Immature natural killer cell (primary cell): Measurements from ENCODE around the gene PARVA. TPM values are rescaled to one million over a fixed set of nuclear protein-coding genes. Genes with fewer than 3 reads are reported as not detected.

ENCODE experiments used
- DNase-seq, 3 donors: peaks; one replicate each; pipeline ENCODE4 v3.0.0; 2022; ENCODE audit warnings: mixed read lengths in 1 of 3
- H3K27ac Mint-ChIP-seq, 6 donors: one replicate each; pipeline ENCODE4 v1.8.0; 2020; ENCODE audit warnings: mixed read lengths in 6 of 6, mild to moderate bottlenecking in 5 of 6, inconsistent platforms in 4 of 6, moderate library complexity in 3 of 6
- H3K27me3 Mint-ChIP-seq, 3 donors: one replicate each; pipeline ENCODE4 v1.8.0; 2020 to 2021; ENCODE audit warnings: low read depth in 3 of 3, mild to moderate bottlenecking in 3 of 3, mixed read lengths in 3 of 3, moderate library complexity in 3 of 3, inconsistent platforms in 1 of 3
- H3K36me3 Mint-ChIP-seq, 3 donors: one replicate each; pipeline ENCODE4 v1.8.0; 2020; ENCODE audit warnings: mixed read lengths in 3 of 3, inconsistent platforms in 2 of 3, mild to moderate bottlenecking in 2 of 3
- H3K4me1 Mint-ChIP-seq, 2 donors: one replicate each; pipeline ENCODE4 v1.8.0; 2020; ENCODE audit warnings: inconsistent platforms in 2 of 2, mild to moderate bottlenecking in 2 of 2, mixed read lengths in 2 of 2, moderate library complexity in 1 of 2
- H3K4me3 Mint-ChIP-seq, 5 donors: one replicate each; pipeline ENCODE4 v1.8.0; 2020; ENCODE audit warnings: mild to moderate bottlenecking in 5 of 5, mixed read lengths in 5 of 5, inconsistent platforms in 3 of 5, moderate library complexity in 3 of 5
- H3K9me3 Mint-ChIP-seq, 6 donors: one replicate each; pipeline ENCODE4 v1.8.0; 2020; ENCODE audit warnings: mild to moderate bottlenecking in 6 of 6, mixed read lengths in 6 of 6, inconsistent platforms in 4 of 6, moderate library complexity in 3 of 6
- polyA plus RNA-seq, 3 donors: library from polyadenylated mRNA; unstranded; fragments of 300-500 nt; fragmentation: Illumina TruSeq; gene quantifications; one replicate each; pipeline ENCODE4 v1.2.3, GENCODE V29; 2021

The PARVA gene
- polyA plus RNA-seq, 3 donors from 2014 or later: not detected

- DNase-seq: no peak
- Mint-ChIP-seq H3K4me1 (no peaks in the 10 kb centered on the region), H3K27ac (no peak overlapping the region), H3K9me3 (peaks cover 0 to 2% (median 0%) of the 10 kb centered on the region in 6 donors), H3K36me3 (no peaks in the 10 kb centered on the region), H3K27me3 (peaks cover 0 to 8% (median 2%) of the 10 kb centered on the region in 3 donors), H3K4me3 (no peak overlapping the region)
These were observed 161.6 kb downstream of the PARVA start for GRCh38 chr11:12538889-12539421.

- no peak for DNase-seq
- Mint-ChIP-seq H3K4me3 (no peak overlapping the region), H3K36me3 (no peaks in the 10 kb centered on the region), H3K9me3 (peaks cover 0 to 2% (median 0%) of the 10 kb centered on the region in 6 donors), H3K4me1 (no peaks in the 10 kb centered on the region), H3K27me3 (peaks cover 0 to 6% (median 2%) of the 10 kb centered on the region in 3 donors), H3K27ac (no peak overlapping the region)
These were observed 162.2 kb downstream of the PARVA start for GRCh38 chr11:12539572-12539971.

- H3K27ac Mint-ChIP-seq: no peak overlapping the region
- peaks cover 0 to 2% (median 0%) of the 10 kb centered on the region in 6 donors for H3K9me3 Mint-ChIP-seq
- no peaks in the 10 kb centered on the region for H3K36me3 Mint-ChIP-seq
- peaks cover 0 to 6% (median 2%) of the 10 kb centered on the region in 3 donors for H3K27me3 Mint-ChIP-seq
- no peaks in the 10 kb centered on the region for H3K4me1 Mint-ChIP-seq
- no peak overlapping the region for H3K4me3 Mint-ChIP-seq
- DNase-seq: no peak
These were observed 162.8 kb downstream of the PARVA start for GRCh38 chr11:12540075-12540680.

- DNase-seq: no peak
- Mint-ChIP-seq H3K27me3 (peaks cover 0 to 1% (median 0%) of the 10 kb centered on the region in 3 donors), H3K4me1 (no peaks in the 10 kb centered on the region), H3K36me3 (no peaks in the 10 kb centered on the region), H3K4me3 (no peak overlapping the region), H3K27ac (no peak overlapping the region), H3K9me3 (peaks cover 0 to 2% (median 0%) of the 10 kb centered on the region in 6 donors)
These were observed 163.7 kb downstream of the PARVA start for GRCh38 chr11:12540913-12541582.

- H3K27me3 Mint-ChIP-seq: peaks cover 0 to 1% (median 1%) of the 10 kb centered on the region in 3 donors
- DNase-seq: no peak
- H3K9me3 Mint-ChIP-seq: peaks cover 0 to 2% (median 0%) of the 10 kb centered on the region in 6 donors
These were observed 164.3 kb downstream of the PARVA start for GRCh38 chr11:12541583-12542151.

GRCh38 chr11:12542186-12542935 is 165.0 kb downstream of the PARVA start:
- Mint-ChIP-seq H3K27me3 (peaks cover 0 to 2% (median 0%) of the 10 kb centered on the region in 3 donors), H3K9me3 (peaks cover 0 to 2% (median 0%) of the 10 kb centered on the region in 6 donors), H3K36me3 (no peaks in the 10 kb centered on the region)

More at GRCh38 chr11:12541583-12542151, 164.3 kb downstream of the PARVA start:
- H3K4me1 Mint-ChIP-seq: no peaks in the 10 kb centered on the region
- no peaks in the 10 kb centered on the region for H3K36me3 Mint-ChIP-seq
- H3K27ac Mint-ChIP-seq: no peak overlapping the region
- no peak overlapping the region for H3K4me3 Mint-ChIP-seq

GRCh38 chr11:12543596-12544415 is 166.4 kb downstream of the PARVA start:
- DNase-seq: no peak
- Mint-ChIP-seq H3K4me3 (no peak overlapping the region), H3K27ac (no peak overlapping the region), H3K27me3 (peaks cover 0 to 4% (median 0%) of the 10 kb centered on the region in 3 donors), H3K4me1 (no peaks in the 10 kb centered on the region), H3K9me3 (peaks cover 0 to 2% (median 0%) of the 10 kb centered on the region in 6 donors), H3K36me3 (no peaks in the 10 kb centered on the region)

More at GRCh38 chr11:12542186-12542935, 165.0 kb downstream of the PARVA start:
- DNase-seq: no peak
- no peak overlapping the region for H3K27ac Mint-ChIP-seq
- no peaks in the 10 kb centered on the region for H3K4me1 Mint-ChIP-seq
- H3K4me3 Mint-ChIP-seq: no peak overlapping the region

GRCh38 chr11:12544986-12545775 is 167.8 kb downstream of the PARVA start:
- Mint-ChIP-seq H3K27me3 (peaks cover 0 to 4% (median 0%) of the 10 kb centered on the region in 3 donors), H3K27ac (no peak overlapping the region), H3K36me3 (no peaks in the 10 kb centered on the region), H3K4me1 (no peaks in the 10 kb centered on the region), H3K9me3 (no peaks in the 10 kb centered on the region), H3K4me3 (no peak overlapping the region)
- no peak for DNase-seq

GRCh38 chr11:12546122-12546521 is 168.8 kb downstream of the PARVA start:
- H3K27me3 Mint-ChIP-seq: peaks cover 0 to 4% (median 0%) of the 10 kb centered on the region in 3 donors
- no peak overlapping the region for H3K4me3 Mint-ChIP-seq
- no peaks in the 10 kb centered on the region for H3K4me1 Mint-ChIP-seq
- H3K27ac Mint-ChIP-seq: no peak overlapping the region
- DNase-seq: no peak
- no peaks in the 10 kb centered on the region for H3K9me3 Mint-ChIP-seq
- no peaks in the 10 kb centered on the region for H3K36me3 Mint-ChIP-seq

- Mint-ChIP-seq H3K4me1 (no peaks in the 10 kb centered on the region), H3K4me3 (no peak overlapping the region), H3K9me3 (no peaks in the 10 kb centered on the region), H3K27ac (no peak overlapping the region), H3K27me3 (peaks cover 0 to 4% (median 0%) of the 10 kb centered on the region in 3 donors), H3K36me3 (no peaks in the 10 kb centered on the region)
- DNase-seq: no peak
These were observed 169.3 kb downstream of the PARVA start for GRCh38 chr11:12546660-12547059.

- Mint-ChIP-seq H3K4me1 (no peaks in the 10 kb centered on the region), H3K4me3 (no peak overlapping the region), H3K27me3 (peaks cover 0 to 4% (median 0%) of the 10 kb centered on the region in 3 donors), H3K9me3 (no peaks in the 10 kb centered on the region), H3K27ac (no peak overlapping the region), H3K36me3 (no peaks in the 10 kb centered on the region)
- DNase-seq: no peak
These were observed 170.7 kb downstream of the PARVA start for GRCh38 chr11:12547953-12548650.

- peaks cover 0 to 3% (median 1%) of the 10 kb centered on the region in 6 donors for H3K9me3 Mint-ChIP-seq
- H3K4me1 Mint-ChIP-seq: no peaks in the 10 kb centered on the region
These were observed 175.3 kb downstream of the PARVA start for GRCh38 chr11:12552692-12553091.

More at GRCh38 chr11:12552692-12553091, 175.3 kb downstream of the PARVA start:
- peaks cover 1 to 3% (median 2%) of the 10 kb centered on the region in 3 donors for H3K27me3 Mint-ChIP-seq
- no peak overlapping the region for H3K27ac Mint-ChIP-seq
- no peak for DNase-seq
- H3K4me3 Mint-ChIP-seq: no peak overlapping the region
- no peaks in the 10 kb centered on the region for H3K36me3 Mint-ChIP-seq
